ENCODE data around the gene UNC93A.
"Not testable (repeated sequence)": the region's sequence is repeated elsewhere in the genome, so short reads cannot be mapped to it uniquely, and the experiment has no call there.

Gene UNC93A

GRCh38 chr6:167290786-167291622 is at the start of gene UNC93A:
TSS of gene UNC93A (plus strand) at chr6:167291315. CDS start at chr6:167291490, 175 bp downstream.
- H3K36me3 Mint-ChIP-seq (ENCODE audit: insufficient read depth), result no peaks in the 10 kb centered on the region
- H3K9me3 Mint-ChIP-seq, result no peaks in the 10 kb centered on the region
- no peak for ATAC-seq (replicated peaks; ENCODE audit: extremely low read depth, poor library complexity, severe bottlenecking)
- no peaks in the 10 kb centered on the region for H3K4me1 Mint-ChIP-seq
- DNase-seq (ENCODE audit: low spot score in 2 of 2), result no peak
- no peak within 1 kb of the TSS for H3K27ac Mint-ChIP-seq (ENCODE audit: low read depth)
- no peak within 1 kb of the TSS for H3K4me3 Mint-ChIP-seq
- peaks cover 19% of the 10 kb centered on the region for H3K27me3 Mint-ChIP-seq

- H3K27ac Mint-ChIP-seq (ENCODE audit: low read depth); H3K4me1 Mint-ChIP-seq; ATAC-seq (replicated peaks; ENCODE audit: extremely low read depth, poor library complexity, severe bottlenecking); H3K4me3 Mint-ChIP-seq; DNase-seq (ENCODE audit: low spot score in 2 of 2); H3K9me3 Mint-ChIP-seq; H3K36me3 Mint-ChIP-seq (ENCODE audit: insufficient read depth): not testable (repeated sequence)
- H3K27me3 Mint-ChIP-seq, result peaks cover 26% of the 10 kb centered on the region
These were observed 49.6 kb upstream of the UNC93A start for GRCh38 chr6:167241321-167242134.

GRCh38 chr6:167242135-167242506 is 49.0 kb upstream of the UNC93A start:
- H3K4me1 Mint-ChIP-seq; H3K4me3 Mint-ChIP-seq; H3K9me3 Mint-ChIP-seq; DNase-seq (ENCODE audit: low spot score in 2 of 2); H3K27ac Mint-ChIP-seq (ENCODE audit: low read depth); ATAC-seq (replicated peaks; ENCODE audit: extremely low read depth, poor library complexity, severe bottlenecking); H3K36me3 Mint-ChIP-seq (ENCODE audit: insufficient read depth): not testable (repeated sequence)
- H3K27me3 Mint-ChIP-seq, result peaks cover 30% of the 10 kb centered on the region

- H3K9me3 Mint-ChIP-seq; H3K4me1 Mint-ChIP-seq; ATAC-seq (replicated peaks; ENCODE audit: extremely low read depth, poor library complexity, severe bottlenecking); H3K36me3 Mint-ChIP-seq (ENCODE audit: insufficient read depth); DNase-seq (ENCODE audit: low spot score in 2 of 2); H3K4me3 Mint-ChIP-seq; H3K27ac Mint-ChIP-seq (ENCODE audit: low read depth): not testable (repeated sequence)
- peaks cover 30% of the 10 kb centered on the region for H3K27me3 Mint-ChIP-seq
These were observed 48.5 kb upstream of the UNC93A start for GRCh38 chr6:167242511-167243051.

- Mint-ChIP-seq H3K27me3 (peaks cover 35% of the 10 kb centered on the region), H3K27ac (ENCODE audit: low read depth) (no peak overlapping the region), H3K9me3 (no peaks in the 10 kb centered on the region), H3K4me3 (no peak overlapping the region), H3K36me3 (ENCODE audit: insufficient read depth) (peaks cover 1% of the 10 kb centered on the region), H3K4me1 (no peaks in the 10 kb centered on the region)
- ATAC-seq (replicated peaks; ENCODE audit: extremely low read depth, poor library complexity, severe bottlenecking) (no peak), DNase-seq (ENCODE audit: low spot score in 2 of 2) (no peak)
These were observed 46.8 kb upstream of the UNC93A start for GRCh38 chr6:167244064-167244960.

GRCh38 chr6:167244991-167245390 is 46.1 kb upstream of the UNC93A start:
- Mint-ChIP-seq H3K36me3 (ENCODE audit: insufficient read depth) (no peaks in the 10 kb centered on the region), H3K27ac (ENCODE audit: low read depth) (no peak overlapping the region), H3K9me3 (no peaks in the 10 kb centered on the region), H3K4me3 (no peak overlapping the region), H3K27me3 (peaks cover 32% of the 10 kb centered on the region), H3K4me1 (no peaks in the 10 kb centered on the region)
- ATAC-seq (replicated peaks; ENCODE audit: extremely low read depth, poor library complexity, severe bottlenecking) (no peak), DNase-seq (ENCODE audit: low spot score in 2 of 2) (no peak)

- no peaks in the 10 kb centered on the region for H3K9me3 Mint-ChIP-seq
- H3K36me3 Mint-ChIP-seq (ENCODE audit: insufficient read depth), result no peaks in the 10 kb centered on the region
- no peak for ATAC-seq (replicated peaks; ENCODE audit: extremely low read depth, poor library complexity, severe bottlenecking)
- H3K4me1 Mint-ChIP-seq, result no peaks in the 10 kb centered on the region
- H3K27ac Mint-ChIP-seq (ENCODE audit: low read depth), result no peak overlapping the region
- DNase-seq (ENCODE audit: low spot score in 2 of 2), result no peak
- H3K4me3 Mint-ChIP-seq, result no peak overlapping the region
- peaks cover 26% of the 10 kb centered on the region for H3K27me3 Mint-ChIP-seq
These were observed 45.5 kb upstream of the UNC93A start for GRCh38 chr6:167245591-167245990.

- Mint-ChIP-seq H3K36me3 (ENCODE audit: insufficient read depth) (no peaks in the 10 kb centered on the region), H3K9me3 (no peaks in the 10 kb centered on the region), H3K4me3 (no peak overlapping the region), H3K27ac (ENCODE audit: low read depth) (no peak overlapping the region), H3K27me3 (peaks cover 25% of the 10 kb centered on the region), H3K4me1 (no peaks in the 10 kb centered on the region)
- ATAC-seq (replicated peaks; ENCODE audit: extremely low read depth, poor library complexity, severe bottlenecking) (no peak), DNase-seq (ENCODE audit: low spot score in 2 of 2) (no peak)
These were observed 43.1 kb upstream of the UNC93A start for GRCh38 chr6:167247814-167248595.

- not testable (repeated sequence) for H3K4me3 Mint-ChIP-seq; H3K4me1 Mint-ChIP-seq; H3K9me3 Mint-ChIP-seq; H3K27ac Mint-ChIP-seq (ENCODE audit: low read depth); ATAC-seq (replicated peaks; ENCODE audit: extremely low read depth, poor library complexity, severe bottlenecking); DNase-seq (ENCODE audit: low spot score in 2 of 2); H3K36me3 Mint-ChIP-seq (ENCODE audit: insufficient read depth)
- peaks cover 25% of the 10 kb centered on the region for H3K27me3 Mint-ChIP-seq
These were observed 42.1 kb upstream of the UNC93A start for GRCh38 chr6:167248878-167249455.

- no peak overlapping the region for H3K27ac Mint-ChIP-seq (ENCODE audit: low read depth)
- no peak for DNase-seq (ENCODE audit: low spot score in 2 of 2)
- ATAC-seq (replicated peaks; ENCODE audit: extremely low read depth, poor library complexity, severe bottlenecking), result no peak
These were observed 38.8 kb upstream of the UNC93A start for GRCh38 chr6:167252271-167252670.

GRCh38 chr6:167255918-167256553 is 35.1 kb upstream of the UNC93A start:
- Mint-ChIP-seq H3K4me3 (no peak overlapping the region), H3K27ac (ENCODE audit: low read depth) (no peak overlapping the region), H3K27me3 (peaks cover 60% of the 10 kb centered on the region), H3K36me3 (ENCODE audit: insufficient read depth) (peaks cover 3% of the 10 kb centered on the region), H3K9me3 (peaks cover 5% of the 10 kb centered on the region), H3K4me1 (no peaks in the 10 kb centered on the region)
- DNase-seq (ENCODE audit: low spot score in 2 of 2) (no peak), ATAC-seq (replicated peaks; ENCODE audit: extremely low read depth, poor library complexity, severe bottlenecking) (no peak)

More at GRCh38 chr6:167252271-167252670, 38.8 kb upstream of the UNC93A start:
- Mint-ChIP-seq H3K4me3 (no peak overlapping the region), H3K4me1 (no peaks in the 10 kb centered on the region), H3K9me3 (peaks cover 5% of the 10 kb centered on the region), H3K36me3 (ENCODE audit: insufficient read depth) (peaks cover 3% of the 10 kb centered on the region), H3K27me3 (peaks cover 43% of the 10 kb centered on the region)

All from central memory CD8-positive, alpha-beta T cell (primary cell).